ENCODE results near the gene PACS2.

GRCh38 chr14:105337966-105338741 lies 23.6 kb downstream of the PACS2 start:
- TF ChIP-seq CTCF (IDR thresholded peaks at IDR 0.05; ENCODE audit: low read depth, low read length) (no peak), MAX (IDR thresholded peaks at IDR 0.05; ENCODE audit: low read depth, low read length) (no peak), POLR2A (IDR thresholded peaks at IDR 0.05; ENCODE audit: extremely low read depth, insufficient read length) (no peak)
